HG03280 (cell line): ENCODE data around the gene PPP2R5E.
"Not testable (repeated sequence)": the region's sequence is repeated elsewhere in the genome, so short reads cannot be mapped to it uniquely, and the experiment has no call there.

Experiments used
- ATAC-seq: cut with Tn5 transposase; IDR thresholded peaks from one replicate; pipeline ENCODE4 v1.9.1; 2021; ENCODE audit warnings: mild to moderate bottlenecking, moderate library complexity; ENCODE audit not compliant: unreplicated experiment

The PPP2R5E gene

DNA sequence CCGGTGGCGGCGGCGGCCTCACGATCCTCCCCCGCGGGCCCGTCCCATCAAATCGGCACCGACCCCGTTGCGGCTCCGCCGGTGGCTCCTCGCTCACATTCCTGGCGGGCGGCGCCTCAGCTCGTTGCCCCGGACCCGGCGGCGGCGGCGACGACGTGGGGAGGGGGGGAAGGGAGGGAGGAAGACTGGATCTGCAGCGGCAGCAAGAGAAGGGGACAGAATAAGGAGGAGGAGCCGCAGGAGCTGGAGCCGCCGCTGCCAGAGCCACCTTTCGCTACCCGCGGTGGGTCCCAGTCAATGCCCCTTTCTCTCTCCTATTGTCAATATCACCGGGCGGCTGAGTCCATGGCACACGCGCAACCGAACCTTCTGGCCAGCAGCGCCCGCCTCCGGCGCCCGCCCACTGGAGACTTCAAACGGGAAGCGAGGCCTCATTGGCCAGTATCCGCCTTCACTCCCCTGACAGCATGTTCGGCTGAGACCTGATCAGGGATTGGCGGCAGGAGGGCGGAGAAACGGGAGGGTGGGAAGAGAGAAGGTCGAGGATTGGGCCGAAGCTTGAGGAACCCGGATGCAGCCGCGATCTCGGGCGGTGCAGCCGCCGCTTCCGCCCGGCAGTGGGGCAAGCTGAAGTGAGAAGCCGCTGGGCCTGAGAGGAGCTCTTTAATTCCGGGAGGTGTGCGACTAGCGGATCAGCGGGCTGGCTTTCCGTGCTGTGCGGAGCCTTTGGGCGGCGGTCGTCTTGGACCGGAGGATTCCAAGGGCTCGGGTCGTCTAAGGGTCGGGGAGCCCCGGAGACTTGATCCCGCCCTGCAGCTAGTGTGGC is at the start of gene PPP2R5E:
PPP2R5E (minus strand) TSS at position 378 of the 826 bp plus-strand sequence. CDS start 3,692 bp downstream, outside the sequence.
- ATAC-seq, result peak; percentile 97

DNA sequence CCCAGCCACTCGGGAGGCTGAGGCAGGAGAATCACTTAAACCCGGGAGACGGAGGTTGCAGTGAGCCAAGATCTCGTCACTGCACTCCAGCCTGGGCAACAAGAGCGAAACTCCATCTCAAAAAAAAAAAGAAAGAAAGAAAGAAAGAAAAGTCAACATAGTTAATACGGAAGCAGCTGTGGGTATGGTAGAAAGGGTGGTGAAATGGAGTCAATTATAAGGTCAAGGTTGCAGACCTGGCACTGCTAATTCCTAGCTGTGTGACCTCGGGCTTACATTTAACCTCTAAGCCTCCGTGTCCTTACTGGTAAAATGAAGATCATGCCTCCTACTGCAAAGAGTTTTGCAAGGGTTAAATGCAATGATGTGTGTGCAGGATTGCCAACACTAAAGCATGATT is 39.9 kb upstream of the PPP2R5E start:
- ATAC-seq, result not testable (repeated sequence)

GRCh38 chr14:63581491-63581890 is 38.3 kb upstream of the PPP2R5E start:
- no peak for ATAC-seq

- no peak for ATAC-seq
These were observed 35.1 kb upstream of the PPP2R5E start for GRCh38 chr14:63578300-63578699.

- ATAC-seq, result no peak
These were observed 30.4 kb upstream of the PPP2R5E start for GRCh38 chr14:63573581-63573980.

DNA sequence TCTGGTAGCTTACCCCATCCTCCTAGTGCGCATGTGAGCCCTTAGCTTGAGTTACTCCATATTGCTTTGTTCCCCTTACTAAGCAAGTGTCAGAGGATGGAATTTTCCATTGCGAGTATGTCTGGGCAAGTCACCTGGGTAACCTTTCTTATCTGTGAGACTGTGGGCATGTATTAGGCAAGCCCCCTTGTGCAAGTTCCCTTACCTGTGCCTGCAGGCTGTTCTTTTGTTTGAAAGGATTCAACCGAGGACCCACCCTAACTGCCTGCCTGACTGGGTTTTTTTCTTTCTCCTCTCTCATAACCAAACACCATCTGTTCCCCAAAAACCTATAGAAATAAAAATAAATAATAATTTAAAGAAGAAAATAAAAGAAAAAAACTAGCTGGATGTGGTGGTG is 22.3 kb upstream of the PPP2R5E start:
- no peak for ATAC-seq

- no peak for ATAC-seq
These were observed 21.1 kb upstream of the PPP2R5E start for GRCh38 chr14:63564318-63564717.

GRCh38 chr14:63563370-63564026 is 20.3 kb upstream of the PPP2R5E start:
- ATAC-seq, result no peak

DNA sequence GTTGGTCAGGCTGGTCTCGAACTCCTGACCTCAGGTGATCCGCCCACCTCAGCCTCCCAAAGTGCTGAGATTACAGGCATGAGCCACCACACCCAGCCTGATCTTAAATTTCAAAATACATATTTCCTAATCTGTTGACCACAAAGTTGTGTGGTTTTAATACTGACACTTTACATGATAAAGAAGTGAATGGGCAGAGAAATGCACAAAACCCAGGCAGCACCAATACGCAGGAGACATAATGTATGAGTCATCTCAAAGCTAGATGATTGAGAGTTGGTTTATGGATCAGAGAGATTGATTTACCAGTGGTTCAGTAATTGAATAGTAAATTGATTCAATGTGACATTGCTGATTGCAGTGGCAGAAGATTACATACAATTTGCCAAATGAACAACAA is 19.2 kb upstream of the PPP2R5E start:
- no peak for ATAC-seq

- no peak for ATAC-seq
These were observed 12.4 kb upstream of the PPP2R5E start for GRCh38 chr14:63555572-63555971.

GRCh38 chr14:63551332-63551731 is 8.2 kb upstream of the PPP2R5E start:
- ATAC-seq, result no peak

- ATAC-seq, result no peak
These were observed 4.7 kb upstream of the PPP2R5E start for GRCh38 chr14:63547798-63548335.

DNA sequence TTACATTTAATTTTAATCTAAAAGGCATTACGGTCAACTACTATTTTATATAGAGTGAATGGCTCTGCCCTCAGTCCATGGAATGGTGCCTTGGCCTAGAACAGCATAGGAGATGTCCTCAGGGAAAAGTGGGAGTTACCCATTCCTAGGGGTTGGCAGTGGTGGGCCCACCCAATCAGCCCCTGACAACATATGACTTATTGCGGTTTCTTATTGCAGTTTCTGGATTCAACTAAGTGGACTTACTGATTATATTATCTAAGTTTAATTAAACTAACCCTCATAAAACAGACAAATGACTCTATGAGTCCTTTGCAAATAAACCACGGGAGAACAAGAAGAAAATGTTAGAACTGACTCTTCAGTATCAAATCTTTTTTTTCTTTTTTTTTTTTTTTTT is 2.3 kb upstream of the PPP2R5E start:
- no peak for ATAC-seq

GRCh38 chr14:63544591-63545299 is 1.6 kb upstream of the PPP2R5E start:
- no peak for ATAC-seq

DNA sequence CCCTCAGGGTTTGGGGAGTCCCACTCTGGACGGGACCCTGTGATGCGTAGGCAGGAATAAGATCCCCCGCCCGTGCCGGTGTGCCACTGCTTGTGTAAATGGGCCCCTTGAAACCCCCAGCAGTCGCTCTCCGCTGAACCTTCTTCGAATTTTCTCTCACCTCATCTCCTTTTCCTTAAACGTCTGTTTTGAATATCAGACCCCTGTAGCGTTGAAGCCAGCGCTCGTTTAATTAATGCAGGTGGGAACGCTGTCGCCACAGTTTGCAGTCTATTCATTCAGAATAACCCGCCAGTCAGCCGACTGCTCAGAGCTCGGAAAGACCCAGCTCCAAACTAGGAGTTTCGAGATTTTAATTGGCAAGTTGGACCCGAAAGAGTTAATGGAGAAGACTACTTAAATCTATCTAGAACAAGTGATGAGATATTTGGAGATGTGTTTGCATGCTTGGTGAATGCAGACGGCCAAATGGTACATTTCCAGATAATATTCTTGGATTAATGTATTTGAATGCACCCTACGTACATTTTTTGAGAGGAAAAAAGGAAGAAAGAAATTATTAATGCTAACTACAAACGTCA is 739 bp upstream of the PPP2R5E start:
- peak; percentile 22 for ATAC-seq

DNA sequence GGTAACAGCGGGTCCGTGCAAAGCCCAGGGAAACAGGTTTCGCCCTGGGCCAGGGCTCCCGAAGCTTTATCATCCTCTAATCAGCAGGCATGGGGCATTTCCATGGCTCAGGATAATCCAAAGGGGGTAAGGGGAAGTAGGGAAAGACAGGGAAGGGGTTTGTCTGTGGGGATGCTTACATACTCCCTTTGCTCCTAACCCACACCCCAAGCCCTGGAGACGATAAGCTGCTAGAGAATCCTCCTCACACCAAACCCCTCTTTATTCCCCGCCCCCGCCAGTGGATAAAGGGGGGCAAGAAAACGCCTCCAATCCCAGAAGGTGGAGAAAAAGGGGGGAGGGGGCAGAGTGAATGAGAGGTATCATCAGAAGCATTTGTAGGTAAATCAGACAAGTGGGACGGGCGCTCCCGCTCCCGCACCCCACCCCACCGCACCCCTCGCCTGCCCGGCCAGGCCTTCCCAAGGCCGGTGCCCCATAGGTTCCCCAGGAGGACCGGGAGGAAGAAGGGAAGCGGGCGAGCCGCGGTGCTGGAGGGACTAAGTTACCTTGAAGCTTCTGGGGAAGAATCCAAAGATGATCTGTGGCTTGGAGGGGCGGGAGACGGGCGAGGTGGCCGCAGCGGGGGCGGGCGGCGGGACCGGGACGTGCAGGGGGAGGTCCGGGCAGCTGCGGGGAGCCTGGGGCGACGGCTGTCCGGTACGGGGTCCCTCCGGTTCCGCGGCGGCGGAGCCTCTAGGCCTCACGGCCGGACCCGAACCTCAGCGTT is 762 bp downstream of the PPP2R5E start:
- peak; percentile 7 for ATAC-seq

DNA sequence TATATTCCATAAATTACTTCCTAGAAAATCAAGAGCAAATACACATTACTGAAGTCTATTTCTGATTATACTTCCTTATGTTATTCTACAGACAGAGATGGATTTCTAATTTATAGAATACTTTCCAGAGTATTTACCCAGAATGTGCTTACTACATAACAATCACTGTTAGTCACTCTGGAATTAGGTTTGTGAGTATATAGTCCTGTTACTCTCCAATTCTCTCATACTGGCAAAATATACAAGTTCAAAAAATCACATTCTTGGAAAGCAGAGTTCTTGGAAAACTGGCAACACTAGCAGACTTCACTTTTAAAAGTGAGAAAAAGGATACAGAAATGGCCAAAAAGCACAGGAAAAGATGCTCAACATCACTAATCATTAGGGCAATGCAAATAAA is 7.3 kb downstream of the PPP2R5E start:
- no peak for ATAC-seq

- ATAC-seq, result no peak
These were observed 9.7 kb downstream of the PPP2R5E start for GRCh38 chr14:63533474-63533873.

DNA sequence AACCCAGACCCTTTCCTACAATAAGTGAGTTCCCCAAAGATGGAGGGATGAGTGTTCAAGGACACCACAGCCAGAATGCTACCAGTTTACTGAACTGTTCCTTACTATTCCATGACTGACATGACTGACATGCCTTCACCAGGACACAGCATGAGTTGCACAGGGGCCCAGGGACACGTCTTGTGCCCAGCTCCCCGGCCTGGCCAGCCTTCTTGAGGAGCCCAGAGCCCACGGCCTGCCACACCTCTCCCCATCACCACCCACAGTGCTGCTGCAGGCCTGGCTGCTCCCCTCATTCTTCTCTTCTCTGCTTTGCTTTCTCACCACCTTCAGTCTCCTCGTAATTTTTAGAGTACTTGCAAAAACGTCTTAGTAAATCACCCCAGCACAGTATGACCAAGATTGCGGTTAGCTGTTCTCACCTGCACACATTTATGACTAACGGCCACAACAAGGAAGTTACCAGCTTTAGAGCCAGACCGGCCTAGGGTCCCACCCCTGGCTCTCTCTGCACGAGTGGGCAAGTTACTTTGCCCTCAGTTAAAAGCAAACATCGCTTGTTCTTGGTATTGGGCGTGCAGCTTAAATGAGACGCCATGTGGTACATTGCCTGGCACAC is 18.5 kb downstream of the PPP2R5E start:
- peak; percentile 99 for ATAC-seq
